ENCODE results near the gene MAD1L1. TPM values are rescaled to one million over a fixed set of nuclear protein-coding genes. Genes with fewer than 3 reads are reported as not detected.

Gene MAD1L1
- total RNA-seq, 4 donors from 2014 or later: 21.0 to 49.7 (median 29.8) TPM

DNA sequence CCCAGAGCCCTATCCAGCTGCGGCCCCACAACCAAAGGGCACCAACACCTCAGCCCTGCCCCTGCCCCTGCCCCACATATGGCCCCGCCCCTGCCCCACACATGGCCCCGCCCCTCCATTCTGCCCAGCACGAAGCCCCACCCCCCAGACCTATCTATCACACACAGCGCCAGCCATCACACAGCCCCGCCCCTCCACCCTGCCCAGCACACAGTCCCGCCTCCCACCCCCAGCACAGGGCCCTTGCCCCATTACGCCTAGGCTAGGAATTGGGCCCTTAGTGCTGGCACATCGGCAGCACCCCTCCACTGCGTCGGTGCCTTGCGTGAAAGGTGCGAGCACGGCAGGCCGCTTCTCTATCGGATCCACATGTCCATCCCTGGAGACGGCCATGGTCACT, 126.8 kb downstream of the MAD1L1 start:
- TF ChIP-seq, protein P1, sequence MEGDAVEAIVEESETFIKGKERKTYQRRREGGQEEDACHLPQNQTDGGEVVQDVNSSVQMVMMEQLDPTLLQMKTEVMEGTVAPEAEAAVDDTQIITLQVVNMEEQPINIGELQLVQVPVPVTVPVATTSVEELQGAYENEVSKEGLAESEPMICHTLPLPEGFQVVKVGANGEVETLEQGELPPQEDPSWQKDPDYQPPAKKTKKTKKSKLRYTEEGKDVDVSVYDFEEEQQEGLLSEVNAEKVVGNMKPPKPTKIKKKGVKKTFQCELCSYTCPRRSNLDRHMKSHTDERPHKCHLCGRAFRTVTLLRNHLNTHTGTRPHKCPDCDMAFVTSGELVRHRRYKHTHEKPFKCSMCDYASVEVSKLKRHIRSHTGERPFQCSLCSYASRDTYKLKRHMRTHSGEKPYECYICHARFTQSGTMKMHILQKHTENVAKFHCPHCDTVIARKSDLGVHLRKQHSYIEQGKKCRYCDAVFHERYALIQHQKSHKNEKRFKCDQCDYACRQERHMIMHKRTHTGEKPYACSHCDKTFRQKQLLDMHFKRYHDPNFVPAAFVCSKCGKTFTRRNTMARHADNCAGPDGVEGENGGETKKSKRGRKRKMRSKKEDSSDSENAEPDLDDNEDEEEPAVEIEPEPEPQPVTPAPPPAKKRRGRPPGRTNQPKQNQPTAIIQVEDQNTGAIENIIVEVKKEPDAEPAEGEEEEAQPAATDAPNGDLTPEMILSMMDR (IDR thresholded peaks at IDR 0.05; ENCODE audit: low read depth): no peak

DNA sequence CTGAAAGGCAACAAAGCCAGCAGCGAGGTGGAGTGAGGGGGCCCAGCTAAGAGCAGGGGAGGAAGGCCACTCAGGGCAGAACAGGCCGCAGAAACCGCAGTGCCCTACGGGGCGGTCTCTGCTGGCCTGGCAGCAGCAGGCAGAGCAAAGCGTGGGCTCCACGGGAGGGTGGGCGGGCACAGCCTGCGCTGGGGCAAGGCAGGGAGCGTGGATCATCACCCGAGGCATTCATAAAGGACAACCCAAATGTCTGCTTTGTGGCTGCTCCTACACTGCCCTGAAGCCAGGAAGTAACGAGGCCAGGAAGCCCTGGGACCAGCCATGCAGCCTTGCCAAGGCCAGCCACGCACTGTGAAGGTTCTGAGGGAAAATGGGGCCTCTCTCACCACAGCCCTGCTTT, 127.5 kb downstream of the MAD1L1 start:
- TF ChIP-seq, protein P1 (IDR thresholded peaks at IDR 0.05; ENCODE audit: low read depth): no peak

DNA sequence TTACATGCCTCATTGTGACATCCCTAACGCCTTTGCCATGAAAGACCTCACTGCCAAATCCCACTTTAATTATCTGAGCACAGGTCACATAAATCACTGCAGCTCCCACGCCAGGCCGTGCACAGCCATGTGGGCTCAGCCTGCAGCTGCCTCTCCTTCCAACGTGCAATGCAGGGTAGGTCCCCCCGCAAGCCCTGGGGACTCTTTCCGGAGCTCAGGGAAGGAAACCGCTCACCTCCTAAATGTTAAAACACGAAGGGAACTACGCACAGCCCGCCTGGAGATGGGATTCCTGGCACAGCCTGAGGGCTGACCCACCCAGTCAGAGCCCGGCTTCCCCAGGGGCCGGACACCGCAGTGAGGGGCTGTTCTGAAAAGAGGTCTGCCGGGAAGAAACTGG, 128.0 kb downstream of the MAD1L1 start:
- TF ChIP-seq, protein P1 (IDR thresholded peaks at IDR 0.05; ENCODE audit: low read depth): no peak

DNA sequence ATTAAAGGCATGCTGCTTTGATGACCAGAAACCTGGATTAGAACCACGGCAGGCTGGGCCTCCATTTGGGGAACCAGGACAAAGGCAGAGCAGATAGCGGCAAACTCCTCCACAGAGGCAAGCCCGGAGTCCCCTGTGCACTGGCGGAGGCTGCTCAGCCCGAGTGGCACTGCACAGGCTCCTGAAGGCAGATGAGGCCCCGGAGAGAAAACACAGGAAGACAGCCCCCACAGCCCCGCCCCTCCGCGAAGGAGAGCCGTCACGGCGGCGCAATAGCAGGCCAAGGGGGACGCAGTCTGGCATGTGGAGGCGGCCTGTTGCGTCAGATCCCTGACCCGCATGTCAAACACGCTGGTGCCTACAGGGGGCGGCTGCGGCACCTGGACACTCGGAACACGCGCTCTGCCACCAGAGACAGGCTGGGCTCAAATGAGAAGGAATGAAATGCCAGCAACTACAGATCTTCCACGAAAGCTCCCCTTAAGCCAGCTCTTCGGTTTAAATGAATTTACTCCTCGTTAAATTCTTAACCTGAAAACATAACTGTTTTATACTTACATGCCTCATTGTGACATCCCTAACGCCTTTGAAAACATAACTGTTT, 128.5 kb downstream of the MAD1L1 start:
- TF ChIP-seq, protein P1 (IDR thresholded peaks at IDR 0.05; ENCODE audit: low read depth): no peak

DNA sequence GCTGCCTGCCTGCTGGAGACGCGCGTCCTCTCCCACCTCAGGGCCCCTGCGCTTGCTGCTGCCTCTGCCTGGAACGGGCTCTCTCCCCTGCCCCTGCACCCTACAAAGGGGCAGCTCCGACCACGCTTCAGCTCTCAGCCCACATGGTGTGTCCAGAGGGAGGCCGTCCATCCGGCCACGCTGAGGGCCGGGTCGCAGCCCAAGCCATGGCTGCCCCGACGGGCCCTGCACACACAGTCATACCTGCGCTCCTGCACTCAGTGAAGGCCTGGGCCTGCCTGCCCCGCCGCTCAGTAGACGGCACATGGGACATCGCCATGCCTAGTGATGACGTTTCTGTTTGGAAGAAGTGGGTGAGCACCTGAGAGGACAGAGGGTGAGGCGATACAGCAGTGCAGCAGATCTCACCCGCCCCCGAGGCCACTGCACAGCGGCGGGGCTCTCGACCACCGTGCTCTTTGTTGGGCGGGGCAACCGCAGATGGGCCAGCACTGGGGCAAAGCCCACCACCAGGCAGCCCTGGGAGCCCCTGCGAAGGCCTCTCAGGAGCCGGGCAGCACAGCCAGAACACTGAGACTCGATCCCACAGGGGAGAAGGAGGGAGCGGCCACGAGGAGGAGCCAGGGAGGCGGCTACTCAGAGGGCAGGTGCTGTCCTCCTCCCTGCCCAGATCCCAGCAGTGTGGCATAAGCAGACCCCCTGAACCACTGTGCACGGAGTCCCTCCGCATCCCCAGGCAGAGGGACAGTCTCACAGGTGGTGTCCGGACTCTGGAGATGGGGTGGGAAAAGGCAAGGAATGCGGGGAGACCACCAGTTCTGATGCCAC, 129.5 kb downstream of the MAD1L1 start:
- TF ChIP-seq, protein P1 (IDR thresholded peaks at IDR 0.05; ENCODE audit: low read depth): no peak

DNA sequence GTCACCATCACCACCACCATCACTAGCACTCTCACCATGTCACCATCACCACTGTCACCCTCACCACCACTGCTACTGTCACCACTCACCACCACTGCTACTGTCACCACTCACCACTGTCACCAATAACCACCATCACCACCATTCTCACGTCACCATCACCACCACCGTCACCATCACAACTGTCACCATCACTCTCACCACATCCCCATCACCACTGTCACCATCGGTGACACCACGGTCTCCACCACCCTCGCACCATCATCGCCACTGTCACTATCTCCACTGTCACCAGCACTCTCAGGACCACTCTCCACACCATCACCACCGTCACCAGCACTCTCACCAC, 130.4 kb downstream of the MAD1L1 start:
- TF ChIP-seq, protein P1 (IDR thresholded peaks at IDR 0.05; ENCODE audit: low read depth): no peak

DNA sequence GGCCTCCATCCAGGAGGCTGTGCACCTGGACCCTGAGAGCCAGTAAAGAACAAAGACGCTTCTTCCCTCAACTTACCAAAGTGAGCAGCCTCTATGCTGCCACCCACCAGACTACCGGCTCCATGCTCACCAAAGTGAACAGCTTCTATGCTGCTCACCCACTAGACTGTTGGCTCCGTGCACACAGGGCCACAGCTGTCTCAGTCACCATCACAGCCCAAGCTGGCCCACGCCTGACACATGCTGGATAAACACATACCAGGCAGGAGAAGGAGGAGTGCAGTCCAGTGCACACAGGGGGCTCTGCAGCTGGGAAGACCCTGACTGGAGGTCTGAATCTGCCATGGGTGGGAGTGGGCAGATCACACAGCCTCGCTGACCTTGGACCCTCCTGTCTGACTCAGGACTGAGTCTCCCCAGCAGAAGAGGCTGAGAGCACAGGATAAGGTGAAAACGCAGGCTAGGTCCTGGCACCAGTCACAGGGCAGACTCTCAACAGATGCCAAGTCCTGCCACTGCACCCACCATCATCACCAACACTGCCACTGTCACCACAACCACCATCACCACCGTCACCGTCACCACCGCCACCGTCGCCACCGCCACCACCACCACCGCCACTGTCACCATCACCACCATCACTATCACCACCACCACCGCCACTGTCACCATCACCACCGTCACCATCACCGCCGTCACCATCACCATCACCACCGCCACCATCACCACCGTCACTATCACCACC, 130.9 kb downstream of the MAD1L1 start:
- TF ChIP-seq, protein P1 (IDR thresholded peaks at IDR 0.05; ENCODE audit: low read depth): no peak
